Measurements from ENCODE around the gene CDKL2.

- TF ChIP-seq, protein P1, sequence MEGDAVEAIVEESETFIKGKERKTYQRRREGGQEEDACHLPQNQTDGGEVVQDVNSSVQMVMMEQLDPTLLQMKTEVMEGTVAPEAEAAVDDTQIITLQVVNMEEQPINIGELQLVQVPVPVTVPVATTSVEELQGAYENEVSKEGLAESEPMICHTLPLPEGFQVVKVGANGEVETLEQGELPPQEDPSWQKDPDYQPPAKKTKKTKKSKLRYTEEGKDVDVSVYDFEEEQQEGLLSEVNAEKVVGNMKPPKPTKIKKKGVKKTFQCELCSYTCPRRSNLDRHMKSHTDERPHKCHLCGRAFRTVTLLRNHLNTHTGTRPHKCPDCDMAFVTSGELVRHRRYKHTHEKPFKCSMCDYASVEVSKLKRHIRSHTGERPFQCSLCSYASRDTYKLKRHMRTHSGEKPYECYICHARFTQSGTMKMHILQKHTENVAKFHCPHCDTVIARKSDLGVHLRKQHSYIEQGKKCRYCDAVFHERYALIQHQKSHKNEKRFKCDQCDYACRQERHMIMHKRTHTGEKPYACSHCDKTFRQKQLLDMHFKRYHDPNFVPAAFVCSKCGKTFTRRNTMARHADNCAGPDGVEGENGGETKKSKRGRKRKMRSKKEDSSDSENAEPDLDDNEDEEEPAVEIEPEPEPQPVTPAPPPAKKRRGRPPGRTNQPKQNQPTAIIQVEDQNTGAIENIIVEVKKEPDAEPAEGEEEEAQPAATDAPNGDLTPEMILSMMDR (conservative IDR thresholded peaks at IDR 0.05; ENCODE audit: low read depth in 2 of 2): no peak
- TF ChIP-seq EZH2 (IDR thresholded peaks at IDR 0.05; ENCODE audit: low read depth, unreplicated experiment): no peak
- TF ChIP-seq POLR2AphosphoS5 (IDR thresholded peaks at IDR 0.05; ENCODE audit: low read depth): no peak
- TF ChIP-seq JUNB (IDR thresholded peaks at IDR 0.05; ENCODE audit: unreplicated experiment): no peak
- no peak for TF ChIP-seq EZH2phosphoT487 (IDR thresholded peaks at IDR 0.05; ENCODE audit: unreplicated experiment)
- no peak for TF ChIP-seq REST (IDR thresholded peaks at IDR 0.05; ENCODE audit: unreplicated experiment)
- TF ChIP-seq, protein P2, sequence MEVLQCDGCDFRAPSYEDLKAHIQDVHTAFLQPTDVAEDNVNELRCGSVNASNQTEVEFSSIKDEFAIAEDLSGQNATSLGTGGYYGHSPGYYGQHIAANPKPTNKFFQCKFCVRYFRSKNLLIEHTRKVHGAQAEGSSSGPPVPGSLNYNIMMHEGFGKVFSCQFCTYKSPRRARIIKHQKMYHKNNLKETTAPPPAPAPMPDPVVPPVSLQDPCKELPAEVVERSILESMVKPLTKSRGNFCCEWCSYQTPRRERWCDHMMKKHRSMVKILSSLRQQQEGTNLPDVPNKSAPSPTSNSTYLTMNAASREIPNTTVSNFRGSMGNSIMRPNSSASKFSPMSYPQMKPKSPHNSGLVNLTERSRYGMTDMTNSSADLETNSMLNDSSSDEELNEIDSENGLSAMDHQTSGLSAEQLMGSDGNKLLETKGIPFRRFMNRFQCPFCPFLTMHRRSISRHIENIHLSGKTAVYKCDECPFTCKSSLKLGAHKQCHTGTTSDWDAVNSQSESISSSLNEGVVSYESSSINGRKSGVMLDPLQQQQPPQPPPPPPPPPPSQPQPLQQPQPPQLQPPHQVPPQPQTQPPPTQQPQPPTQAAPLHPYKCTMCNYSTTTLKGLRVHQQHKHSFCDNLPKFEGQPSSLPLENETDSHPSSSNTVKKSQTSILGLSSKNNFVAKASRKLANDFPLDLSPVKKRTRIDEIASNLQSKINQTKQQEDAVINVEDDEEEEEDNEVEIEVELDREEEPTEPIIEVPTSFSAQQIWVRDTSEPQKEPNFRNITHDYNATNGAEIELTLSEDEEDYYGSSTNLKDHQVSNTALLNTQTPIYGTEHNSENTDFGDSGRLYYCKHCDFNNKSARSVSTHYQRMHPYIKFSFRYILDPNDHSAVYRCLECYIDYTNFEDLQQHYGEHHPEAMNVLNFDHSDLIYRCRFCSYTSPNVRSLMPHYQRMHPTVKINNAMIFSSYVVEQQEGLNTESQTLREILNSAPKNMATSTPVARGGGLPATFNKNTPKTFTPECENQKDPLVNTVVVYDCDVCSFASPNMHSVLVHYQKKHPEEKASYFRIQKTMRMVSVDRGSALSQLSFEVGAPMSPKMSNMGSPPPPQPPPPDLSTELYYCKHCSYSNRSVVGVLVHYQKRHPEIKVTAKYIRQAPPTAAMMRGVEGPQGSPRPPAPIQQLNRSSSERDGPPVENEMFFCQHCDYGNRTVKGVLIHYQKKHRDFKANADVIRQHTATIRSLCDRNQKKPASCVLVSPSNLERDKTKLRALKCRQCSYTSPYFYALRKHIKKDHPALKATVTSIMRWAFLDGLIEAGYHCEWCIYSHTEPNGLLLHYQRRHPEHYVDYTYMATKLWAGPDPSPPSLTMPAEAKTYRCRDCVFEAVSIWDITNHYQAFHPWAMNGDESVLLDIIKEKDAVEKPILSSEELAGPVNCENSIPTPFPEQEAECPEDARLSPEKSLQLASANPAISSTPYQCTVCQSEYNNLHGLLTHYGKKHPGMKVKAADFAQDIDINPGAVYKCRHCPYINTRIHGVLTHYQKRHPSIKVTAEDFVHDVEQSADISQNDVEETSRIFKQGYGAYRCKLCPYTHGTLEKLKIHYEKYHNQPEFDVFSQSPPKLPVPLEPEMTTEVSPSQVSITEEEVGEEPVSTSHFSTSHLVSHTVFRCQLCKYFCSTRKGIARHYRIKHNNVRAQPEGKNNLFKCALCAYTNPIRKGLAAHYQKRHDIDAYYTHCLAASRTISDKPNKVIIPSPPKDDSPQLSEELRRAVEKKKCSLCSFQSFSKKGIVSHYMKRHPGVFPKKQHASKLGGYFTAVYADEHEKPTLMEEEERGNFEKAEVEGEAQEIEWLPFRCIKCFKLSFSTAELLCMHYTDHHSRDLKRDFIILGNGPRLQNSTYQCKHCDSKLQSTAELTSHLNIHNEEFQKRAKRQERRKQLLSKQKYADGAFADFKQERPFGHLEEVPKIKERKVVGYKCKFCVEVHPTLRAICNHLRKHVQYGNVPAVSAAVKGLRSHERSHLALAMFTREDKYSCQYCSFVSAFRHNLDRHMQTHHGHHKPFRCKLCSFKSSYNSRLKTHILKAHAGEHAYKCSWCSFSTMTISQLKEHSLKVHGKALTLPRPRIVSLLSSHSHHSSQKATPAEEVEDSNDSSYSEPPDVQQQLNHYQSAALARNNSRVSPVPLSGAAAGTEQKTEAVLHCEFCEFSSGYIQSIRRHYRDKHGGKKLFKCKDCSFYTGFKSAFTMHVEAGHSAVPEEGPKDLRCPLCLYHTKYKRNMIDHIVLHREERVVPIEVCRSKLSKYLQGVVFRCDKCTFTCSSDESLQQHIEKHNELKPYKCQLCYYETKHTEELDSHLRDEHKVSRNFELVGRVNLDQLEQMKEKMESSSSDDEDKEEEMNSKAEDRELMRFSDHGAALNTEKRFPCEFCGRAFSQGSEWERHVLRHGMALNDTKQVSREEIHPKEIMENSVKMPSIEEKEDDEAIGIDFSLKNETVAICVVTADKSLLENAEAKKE (CRISPR knock-in tag; IDR thresholded peaks at IDR 0.05): no peak
- TF ChIP-seq CREB1 (CRISPR knock-in tag; IDR thresholded peaks at IDR 0.05; ENCODE audit: low read depth): no peak
- no peak for TF ChIP-seq NANOG (IDR thresholded peaks at IDR 0.05; ENCODE audit: borderline replicate concordance)
- no peak for TF ChIP-seq ZNF331 (CRISPR knock-in tag; IDR thresholded peaks at IDR 0.05; ENCODE audit: low read depth)
- no peak for TF ChIP-seq STAT1 (IDR thresholded peaks at IDR 0.05; ENCODE audit: unreplicated experiment)
- TF ChIP-seq ETS1 (IDR thresholded peaks at IDR 0.05): no peak
- no peak for TF ChIP-seq ZNF114 (CRISPR knock-in tag; IDR thresholded peaks at IDR 0.05)
Measured at GRCh38 chr4:75584067-75584466, 46.3 kb downstream of the CDKL2 start.
